OCI-M2 (cell line): Measurements from ENCODE around the gene ZMYM2.

ENCODE experiments used
- DNase-seq: peaks from one replicate; lab custom pipeline; 2025; ENCODE audit not compliant: unreplicated experiment; lab: John Stamatoyannopoulos, UW

Gene ZMYM2

GRCh38 chr13:20044086-20044485 is 85.6 kb downstream of the ZMYM2 start:
- no peak for DNase-seq

GRCh38 chr13:20045950-20046548 is 87.5 kb downstream of the ZMYM2 start:
- no peak for DNase-seq

- DNase-seq: no peak
These were observed 91.3 kb downstream of the ZMYM2 start for GRCh38 chr13:20049558-20050473.

GRCh38 chr13:20051366-20051765 is 92.8 kb downstream of the ZMYM2 start:
- no peak for DNase-seq

- no peak for DNase-seq
These were observed 94.5 kb downstream of the ZMYM2 start for GRCh38 chr13:20053016-20053415.

- DNase-seq: no peak
These were observed 95.4 kb downstream of the ZMYM2 start for GRCh38 chr13:20053891-20054290.

GRCh38 chr13:20054586-20054985 is 96.1 kb downstream of the ZMYM2 start:
- no peak for DNase-seq

- no peak for DNase-seq
These were observed 98.7 kb downstream of the ZMYM2 start for GRCh38 chr13:20057214-20057613.

- no peak for DNase-seq
These were observed 99.4 kb downstream of the ZMYM2 start for GRCh38 chr13:20057963-20058362.

- DNase-seq: no peak
These were observed 99.9 kb downstream of the ZMYM2 start for GRCh38 chr13:20058476-20058875.

GRCh38 chr13:20064128-20064527 is 105.6 kb downstream of the ZMYM2 start:
- DNase-seq: no peak

- no peak for DNase-seq
These were observed 107.0 kb downstream of the ZMYM2 start for GRCh38 chr13:20065516-20065915.

GRCh38 chr13:20069956-20070355 is 111.4 kb downstream of the ZMYM2 start:
- no peak for DNase-seq

- no peak for DNase-seq
These were observed 115.2 kb downstream of the ZMYM2 start for GRCh38 chr13:20073775-20074174.

GRCh38 chr13:20074966-20075365 is 116.4 kb downstream of the ZMYM2 start:
- no peak for DNase-seq

- no peak for DNase-seq
These were observed 118.6 kb downstream of the ZMYM2 start for GRCh38 chr13:20077086-20077485.

- no peak for DNase-seq
These were observed 122.0 kb downstream of the ZMYM2 start for GRCh38 chr13:20080377-20081164.

GRCh38 chr13:20090349-20090748 is 131.8 kb downstream of the ZMYM2 start:
- no peak for DNase-seq

- DNase-seq: no peak
These were observed 135.4 kb downstream of the ZMYM2 start for GRCh38 chr13:20093951-20094350.

GRCh38 chr13:20099319-20099718 is 140.8 kb downstream of the ZMYM2 start:
- no peak for DNase-seq

GRCh38 chr13:20101467-20102316 is 143.2 kb downstream of the ZMYM2 start:
- no peak for DNase-seq
